ENCODE data around the gene CDKAL1.

DNA sequence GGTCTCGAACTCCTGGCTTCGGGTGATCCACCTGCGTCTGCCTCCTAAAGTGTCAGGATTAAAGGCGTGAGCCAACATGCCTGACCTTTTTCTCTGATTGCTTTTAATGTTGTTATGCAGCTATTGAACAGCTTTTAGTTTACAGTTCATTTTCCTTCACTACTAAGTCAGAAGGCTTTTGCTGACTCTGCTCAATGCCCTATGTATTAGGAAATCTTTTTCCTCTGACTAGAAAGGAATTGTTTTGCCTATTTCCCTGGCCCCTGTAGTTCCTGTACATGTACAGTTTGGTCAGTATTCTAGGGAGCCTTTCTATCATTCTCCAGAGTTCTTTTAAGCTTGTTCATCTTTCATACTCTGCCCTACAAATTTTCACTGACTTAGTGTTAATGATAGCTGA, 280.2 kb downstream of the CDKAL1 start:
- TF ChIP-seq POLR2A (IDR thresholded peaks at IDR 0.05), result no peak
- TF ChIP-seq, protein P1, sequence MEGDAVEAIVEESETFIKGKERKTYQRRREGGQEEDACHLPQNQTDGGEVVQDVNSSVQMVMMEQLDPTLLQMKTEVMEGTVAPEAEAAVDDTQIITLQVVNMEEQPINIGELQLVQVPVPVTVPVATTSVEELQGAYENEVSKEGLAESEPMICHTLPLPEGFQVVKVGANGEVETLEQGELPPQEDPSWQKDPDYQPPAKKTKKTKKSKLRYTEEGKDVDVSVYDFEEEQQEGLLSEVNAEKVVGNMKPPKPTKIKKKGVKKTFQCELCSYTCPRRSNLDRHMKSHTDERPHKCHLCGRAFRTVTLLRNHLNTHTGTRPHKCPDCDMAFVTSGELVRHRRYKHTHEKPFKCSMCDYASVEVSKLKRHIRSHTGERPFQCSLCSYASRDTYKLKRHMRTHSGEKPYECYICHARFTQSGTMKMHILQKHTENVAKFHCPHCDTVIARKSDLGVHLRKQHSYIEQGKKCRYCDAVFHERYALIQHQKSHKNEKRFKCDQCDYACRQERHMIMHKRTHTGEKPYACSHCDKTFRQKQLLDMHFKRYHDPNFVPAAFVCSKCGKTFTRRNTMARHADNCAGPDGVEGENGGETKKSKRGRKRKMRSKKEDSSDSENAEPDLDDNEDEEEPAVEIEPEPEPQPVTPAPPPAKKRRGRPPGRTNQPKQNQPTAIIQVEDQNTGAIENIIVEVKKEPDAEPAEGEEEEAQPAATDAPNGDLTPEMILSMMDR (IDR thresholded peaks at IDR 0.05), result no peak
- no peak for TF ChIP-seq POLR2AphosphoS5 (IDR thresholded peaks at IDR 0.05)
